KOPT-K1 (cell line): Measurements from ENCODE around the gene SPAG16.
A peak's percentile ranks its signal among the peaks of the same experiment; 100 is the strongest.

Source experiments
- H3K27ac ChIP-seq: fragments of 200-600 bp; sonication (generic); 2 replicates; pipeline ENCODE4 v1.5.1; 2016; ENCODE audit warnings: antibody characterized with exemption, mild to moderate bottlenecking, low read depth, low read length; ENCODE audit not compliant: poor library complexity, severe bottlenecking
- H3K36me3 ChIP-seq: fragments of 200-600 bp; sonication (generic); 2 replicates; pipeline ENCODE4 v1.5.1; 2017; ENCODE audit warnings: antibody characterized with exemption, mild to moderate bottlenecking, low read length, moderate library complexity; ENCODE audit not compliant: insufficient read depth
- H3K9me3 ChIP-seq: fragments of 200-600 bp; sonication (generic); 2 replicates; pipeline ENCODE4 v1.5.1; 2017; ENCODE audit warnings: antibody characterized with exemption, low read length, mild to moderate bottlenecking; ENCODE audit not compliant: insufficient read depth, poor library complexity, severe bottlenecking

Gene SPAG16

DNA sequence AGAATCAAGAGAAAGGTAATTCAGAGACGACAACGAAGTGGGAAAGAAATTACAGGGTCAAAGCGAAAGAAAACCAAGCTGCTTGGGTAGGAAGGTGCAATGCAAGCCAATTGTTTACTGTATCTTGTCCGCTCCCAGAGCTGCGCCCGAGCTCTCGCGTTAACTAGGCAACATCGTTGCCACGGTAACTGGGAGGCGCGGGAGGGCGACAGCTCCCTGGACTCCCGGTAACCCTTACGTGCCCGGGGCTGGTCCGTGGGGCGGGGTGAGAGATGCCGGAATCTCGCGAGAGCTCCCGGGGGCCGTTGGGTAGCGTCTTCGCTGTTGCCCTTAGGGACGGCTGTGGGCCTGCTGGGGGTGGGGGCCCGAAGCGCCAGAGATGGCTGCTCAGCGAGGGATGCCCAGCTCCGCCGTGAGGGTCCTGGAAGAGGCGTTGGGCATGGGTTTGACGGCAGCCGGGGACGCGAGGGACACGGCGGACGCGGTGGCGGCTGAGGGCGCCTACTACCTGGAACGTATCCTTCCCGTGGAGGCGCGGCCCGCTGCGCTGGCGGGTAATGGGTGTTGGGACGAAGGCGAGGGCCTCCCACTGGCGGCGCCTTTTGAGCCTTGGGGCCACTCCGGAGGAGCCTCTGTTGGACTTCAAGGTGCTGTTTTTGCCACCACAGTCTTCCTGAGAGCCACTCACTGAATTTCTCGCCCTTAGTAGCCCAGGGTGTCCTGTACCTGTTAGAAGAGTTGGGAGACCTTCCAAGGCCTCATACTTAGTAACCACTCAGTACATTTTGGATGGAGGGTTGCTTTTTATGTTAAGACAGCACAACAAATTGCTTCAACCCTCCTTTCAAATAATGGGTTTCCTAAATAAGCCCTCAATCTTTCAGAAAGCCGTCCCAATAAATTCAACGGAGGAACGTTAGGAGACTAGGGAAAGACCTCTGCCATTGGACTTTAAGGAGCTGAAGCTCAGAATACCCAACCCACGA lies at the start of gene SPAG16:
SPAG16 (plus strand) TSS at position 360 of the 986 bp plus-strand sequence.
- Histone ChIP-seq H3K27ac (peak within 1 kb of the TSS; percentile 69), H3K36me3 (no peaks in the 10 kb centered on the region), H3K9me3 (no peaks in the 10 kb centered on the region)

DNA sequence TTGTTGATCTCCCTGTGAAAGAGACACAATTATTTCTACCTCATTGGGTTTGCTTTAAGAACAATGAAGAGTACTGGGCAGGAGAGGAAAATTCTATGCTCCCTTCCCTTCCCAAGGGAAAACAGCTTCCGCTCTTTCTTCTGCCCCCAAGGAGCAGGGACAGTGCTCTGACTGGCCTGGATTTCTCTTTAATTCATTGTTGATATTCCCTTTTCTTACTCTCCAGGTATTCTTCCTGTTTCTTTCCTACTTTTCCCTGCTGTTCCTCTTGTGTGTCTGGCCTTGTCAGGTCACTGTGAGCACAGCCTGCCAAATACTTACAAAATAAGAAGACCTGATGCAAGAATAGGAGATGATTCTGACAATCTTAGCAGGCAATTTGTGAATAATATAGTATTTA lies 49.6 kb upstream of the SPAG16 start:
- Histone ChIP-seq H3K36me3 (no peaks in the 10 kb centered on the region), H3K9me3 (no peaks in the 10 kb centered on the region), H3K27ac (peak overlapping the region; percentile 98)

DNA sequence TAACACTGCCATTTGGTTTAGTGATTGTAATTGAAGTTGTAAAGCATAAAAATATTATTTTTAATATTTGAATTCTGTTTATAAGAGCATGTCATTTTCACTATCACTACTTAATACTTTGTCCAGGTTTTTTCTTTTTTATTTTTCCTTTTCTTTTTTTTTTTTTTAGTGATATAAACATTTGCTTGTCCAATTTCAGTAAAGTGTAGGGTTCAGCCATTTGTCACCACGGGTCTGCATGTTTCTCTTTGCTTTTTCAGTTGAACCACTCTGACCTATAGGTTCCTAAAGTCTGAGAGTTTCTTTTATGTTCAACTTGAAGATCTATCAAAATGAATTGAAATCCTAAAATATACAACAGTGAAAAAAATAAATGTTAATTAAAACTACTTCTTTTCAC lies 48.5 kb upstream of the SPAG16 start:
- Histone ChIP-seq H3K27ac (peak overlapping the region; percentile 98), H3K9me3 (no peaks in the 10 kb centered on the region), H3K36me3 (no peaks in the 10 kb centered on the region)

- Histone ChIP-seq H3K27ac (peak overlapping the region; percentile 98), H3K9me3 (no peaks in the 10 kb centered on the region), H3K36me3 (no peaks in the 10 kb centered on the region)
Measured at GRCh38 chr2:213237251-213237650, 47.0 kb upstream of the SPAG16 start.

- Histone ChIP-seq H3K27ac (peak overlapping the region; percentile 98), H3K36me3 (no peaks in the 10 kb centered on the region), H3K9me3 (no peaks in the 10 kb centered on the region)
Measured at GRCh38 chr2:213237787-213238186, 46.5 kb upstream of the SPAG16 start.

DNA sequence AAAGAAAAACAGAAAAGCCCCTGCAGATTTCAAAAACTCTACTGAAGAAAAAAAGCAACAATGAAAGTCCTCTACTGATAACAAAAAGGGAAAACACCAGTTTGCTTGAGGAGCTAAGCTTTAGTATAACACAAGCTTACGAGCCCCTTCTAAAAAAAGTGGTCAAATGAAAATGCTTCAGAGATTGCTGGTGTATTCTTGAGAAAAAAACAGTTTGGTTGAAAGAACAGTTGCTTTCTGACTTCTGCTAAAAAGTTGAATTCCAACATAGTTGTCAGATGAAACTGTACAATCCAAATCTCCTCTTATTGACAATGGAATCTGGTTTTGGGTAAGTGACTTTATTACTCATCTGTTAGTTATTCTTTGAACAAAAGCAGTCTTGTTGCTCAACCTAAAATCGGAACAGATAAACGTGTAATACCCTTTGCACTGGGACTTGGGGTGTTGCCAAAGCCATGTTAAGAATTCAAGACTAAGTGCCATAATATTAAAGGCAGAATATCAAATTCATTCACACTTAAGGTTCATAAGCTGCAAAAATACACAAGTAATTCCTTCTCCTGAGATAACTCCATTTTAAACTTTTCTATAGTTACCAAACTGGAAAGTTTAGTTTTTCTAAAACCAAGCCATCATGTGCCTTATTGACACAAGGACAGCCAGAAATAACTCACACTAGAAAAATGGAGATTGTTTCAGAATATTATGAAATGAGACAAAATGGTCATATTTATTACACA lies 45.3 kb upstream of the SPAG16 start:
- no peaks in the 10 kb centered on the region for H3K36me3 ChIP-seq
- no peaks in the 10 kb centered on the region for H3K9me3 ChIP-seq
- peak overlapping the region; percentile 98 for H3K27ac ChIP-seq

DNA sequence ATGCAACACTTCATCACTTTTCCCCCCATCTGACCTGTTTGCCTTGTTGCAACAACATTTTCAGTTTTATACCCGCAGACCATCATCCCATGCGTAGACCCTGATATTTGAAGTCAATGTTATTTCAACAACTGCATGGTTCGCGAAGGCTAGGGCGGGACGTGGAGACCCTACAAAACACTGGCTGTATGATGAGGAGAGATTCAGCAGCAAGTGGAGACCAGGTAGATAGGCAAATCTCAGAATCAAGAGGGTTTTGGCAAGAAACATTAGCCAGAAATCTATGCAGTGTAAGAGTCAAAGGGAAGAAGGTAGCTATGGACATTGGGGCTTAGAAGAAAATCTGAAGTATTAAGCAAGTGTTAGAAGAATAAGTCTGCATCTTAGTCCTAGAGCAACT lies 42.4 kb upstream of the SPAG16 start:
- Histone ChIP-seq H3K36me3 (no peaks in the 10 kb centered on the region), H3K27ac (peak overlapping the region; percentile 98), H3K9me3 (no peaks in the 10 kb centered on the region)

DNA sequence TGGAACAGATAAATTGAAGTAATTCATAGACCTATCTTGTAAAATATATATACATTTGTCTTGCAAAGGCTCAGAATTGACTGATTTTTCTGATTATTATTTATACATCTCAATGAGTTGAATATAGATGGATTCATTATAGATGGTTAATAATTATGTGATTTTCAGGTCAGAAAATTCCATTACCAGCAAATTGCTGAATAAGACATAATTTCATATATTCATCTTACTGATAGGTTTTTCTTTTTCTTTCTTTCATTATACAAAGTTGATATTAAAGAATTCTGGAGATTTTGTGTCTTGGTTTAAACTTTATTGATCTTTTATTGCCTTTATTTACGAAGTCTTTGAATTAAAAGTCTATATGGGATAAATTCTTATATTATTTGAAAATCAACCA lies 41.6 kb upstream of the SPAG16 start:
- no peaks in the 10 kb centered on the region for H3K36me3 ChIP-seq
- H3K27ac ChIP-seq: peak overlapping the region; percentile 98
- H3K9me3 ChIP-seq: no peaks in the 10 kb centered on the region

GRCh38 chr2:213243189-213244044 lies 40.8 kb upstream of the SPAG16 start:
- Histone ChIP-seq H3K9me3 (no peaks in the 10 kb centered on the region), H3K36me3 (no peaks in the 10 kb centered on the region), H3K27ac (peak overlapping the region; percentile 98)

DNA sequence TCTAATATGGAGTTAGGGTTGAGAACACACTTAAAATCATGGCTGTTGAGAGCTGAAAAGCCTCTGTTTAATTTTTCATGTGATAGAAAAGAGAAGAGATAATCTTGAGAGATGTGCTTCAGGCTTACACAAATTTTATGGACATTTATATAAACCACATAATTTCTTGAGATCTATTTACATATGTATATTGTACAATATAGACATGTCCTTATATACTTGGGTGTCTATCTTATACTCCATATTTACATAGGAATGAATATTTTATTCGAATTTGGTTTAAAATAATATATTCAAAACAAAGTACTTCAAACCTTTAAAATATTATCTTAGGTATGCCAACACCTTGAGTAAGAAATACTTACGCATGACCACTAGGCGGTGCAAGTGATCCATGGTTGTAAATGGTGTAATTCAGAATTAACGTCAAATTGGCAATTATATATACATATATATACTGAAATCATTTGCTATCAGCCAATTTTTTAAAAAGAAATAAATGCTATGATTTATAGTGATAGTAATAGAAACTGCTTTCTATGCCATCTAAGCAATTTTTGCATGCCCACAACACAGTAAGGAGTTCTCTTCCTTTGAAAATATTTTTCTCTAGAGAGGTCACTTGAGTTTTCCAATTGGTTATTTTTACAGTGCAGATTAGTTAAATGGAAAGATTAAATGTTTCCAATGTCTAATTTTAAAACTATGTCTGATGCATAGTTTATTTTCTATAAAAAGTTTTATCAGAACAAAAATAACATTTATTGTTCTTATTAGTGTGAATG lies 37.6 kb upstream of the SPAG16 start:
- Histone ChIP-seq H3K36me3 (no peaks in the 10 kb centered on the region), H3K27ac (peak overlapping the region; percentile 98), H3K9me3 (no peaks in the 10 kb centered on the region)

GRCh38 chr2:213247566-213247965 lies 36.7 kb upstream of the SPAG16 start:
- H3K9me3 ChIP-seq: no peaks in the 10 kb centered on the region
- H3K36me3 ChIP-seq: no peaks in the 10 kb centered on the region
- H3K27ac ChIP-seq: peak overlapping the region; percentile 49

DNA sequence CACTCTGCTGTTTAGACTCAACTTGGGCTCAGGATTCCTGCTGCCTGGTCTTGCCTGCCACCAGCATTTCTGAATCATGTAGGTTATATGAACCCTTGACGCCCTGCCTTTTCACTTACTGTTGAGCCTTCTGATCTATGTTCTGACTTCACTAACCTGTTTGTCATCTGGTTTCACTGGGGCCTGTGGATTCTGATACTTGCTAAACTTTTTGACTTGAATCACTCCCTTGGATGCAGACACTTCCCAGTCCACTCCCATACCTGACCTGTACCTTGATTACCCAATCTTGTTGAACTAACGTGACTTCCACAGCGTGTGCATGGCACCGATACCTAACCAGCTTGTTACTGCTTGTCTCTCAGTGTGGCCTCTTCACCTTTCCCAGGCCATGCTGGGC lies 35.6 kb upstream of the SPAG16 start:
- H3K36me3 ChIP-seq: no peaks in the 10 kb centered on the region
- no peaks in the 10 kb centered on the region for H3K9me3 ChIP-seq
- H3K27ac ChIP-seq: peak overlapping the region; percentile 49

DNA sequence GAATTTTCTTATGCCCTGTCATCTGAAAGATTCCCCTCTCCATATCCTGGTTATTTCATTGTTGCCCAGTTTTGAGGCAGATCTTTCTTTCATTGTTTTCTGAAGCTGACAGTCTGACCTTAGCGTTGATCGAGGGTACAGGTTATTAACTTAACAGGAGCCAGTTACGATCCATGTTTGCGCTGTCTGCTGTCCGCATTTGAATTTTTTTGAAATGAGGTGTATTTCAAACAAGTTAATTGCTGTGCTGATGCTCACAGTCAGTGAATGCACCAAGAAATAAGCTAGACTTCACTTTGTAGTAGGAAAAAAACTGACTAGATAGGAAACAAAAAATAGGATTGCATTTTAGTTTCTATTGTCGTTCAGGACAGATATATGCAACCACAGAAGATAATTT lies 34.8 kb upstream of the SPAG16 start:
- Histone ChIP-seq H3K36me3 (no peaks in the 10 kb centered on the region), H3K27ac (peak overlapping the region; percentile 32), H3K9me3 (no peaks in the 10 kb centered on the region)

GRCh38 chr2:213251618-213252017 lies 32.6 kb upstream of the SPAG16 start:
- Histone ChIP-seq H3K9me3 (no peaks in the 10 kb centered on the region), H3K36me3 (no peaks in the 10 kb centered on the region), H3K27ac (no peak overlapping the region)
